Breast epithelium (tissue), 3 donors: ENCODE results near the gene AGA.

Source experiments
- CTCF ChIP-seq, 3 donors: fragments of 450-650 bp; IDR thresholded peaks; one replicate each; pipeline ENCODE4 v1.5.1; 2016 to 2017; ENCODE audit warnings: antibody characterized with exemption in 3 of 3, mild to moderate bottlenecking in 3 of 3, moderate library complexity in 3 of 3
- POLR2AphosphoS5 ChIP-seq, 3 donors: sonication (generic); formaldehyde crosslinking; IDR thresholded peaks; one replicate each; pipeline ENCODE4 v1.6.1; 2017; ENCODE audit warnings: antibody characterized with exemption in 3 of 3

GRCh38 chr4:177391953-177392352, 50.3 kb downstream of the AGA start:
- TF ChIP-seq CTCF (IDR thresholded peaks at IDR 0.05): no peak
- no peak for TF ChIP-seq POLR2AphosphoS5 (IDR thresholded peaks at IDR 0.05)
